HEK293 (cell line): ENCODE results near the gene RBM39.

Source experiments
- CTCF ChIP-seq: fragments of 450-650 bp; formaldehyde crosslinking; IDR thresholded peaks from 2 replicates; pipeline ENCODE4 v1.5.1; 2016; ENCODE audit warnings: missing biosample characterization, missing genetic modification characterization
- GFI1B ChIP-seq: fragments of 450-650 bp; formaldehyde crosslinking; IDR thresholded peaks from 2 replicates; pipeline ENCODE4 v1.5.1; 2016; ENCODE audit warnings: missing biosample characterization, missing genetic modification characterization

- TF ChIP-seq GFI1B (tag by site-specific recombination): no peak
- no peak for TF ChIP-seq CTCF
Measured at GRCh38 chr20:35721219-35721618, 20.8 kb downstream of the RBM39 start.
